Ishikawa (cell line): ENCODE data around the gene C1QTNF6.
A peak's percentile ranks its signal among the peaks of the same experiment; 100 is the strongest.

Experiments used
- CEBPB ChIP-seq: IDR thresholded peaks from 2 replicates; pipeline ENCODE4 v1.6.1; 2012
- CREB1 ChIP-seq: IDR thresholded peaks from 2 replicates; pipeline ENCODE4 v1.6.1; 2012; ENCODE audit warnings: low read depth
- EP300 ChIP-seq: IDR thresholded peaks from 2 replicates; pipeline ENCODE4 v1.6.1; 2012; ENCODE audit warnings: borderline replicate concordance
- RAD21 ChIP-seq: IDR thresholded peaks from 2 replicates; pipeline ENCODE4 v1.6.1; 2012; ENCODE audit warnings: low read depth
- REST ChIP-seq: IDR thresholded peaks from 2 replicates; pipeline ENCODE4 v1.6.1; 2012; ENCODE audit warnings: low read depth, mild to moderate bottlenecking
- TEAD4 ChIP-seq: IDR thresholded peaks from 2 replicates; pipeline ENCODE4 v1.6.1; 2012
- YY1 ChIP-seq: IDR thresholded peaks from 2 replicates; pipeline ENCODE4 v1.6.1; 2012; ENCODE audit warnings: low read depth
- TF ChIP-seq, protein P1 (sequence below): IDR thresholded peaks from 2 replicates; pipeline ENCODE4 v1.6.1; 2012
- TF ChIP-seq, protein P2 (sequence below): IDR thresholded peaks from 2 replicates; pipeline ENCODE4 v1.6.1; 2012

DNA sequence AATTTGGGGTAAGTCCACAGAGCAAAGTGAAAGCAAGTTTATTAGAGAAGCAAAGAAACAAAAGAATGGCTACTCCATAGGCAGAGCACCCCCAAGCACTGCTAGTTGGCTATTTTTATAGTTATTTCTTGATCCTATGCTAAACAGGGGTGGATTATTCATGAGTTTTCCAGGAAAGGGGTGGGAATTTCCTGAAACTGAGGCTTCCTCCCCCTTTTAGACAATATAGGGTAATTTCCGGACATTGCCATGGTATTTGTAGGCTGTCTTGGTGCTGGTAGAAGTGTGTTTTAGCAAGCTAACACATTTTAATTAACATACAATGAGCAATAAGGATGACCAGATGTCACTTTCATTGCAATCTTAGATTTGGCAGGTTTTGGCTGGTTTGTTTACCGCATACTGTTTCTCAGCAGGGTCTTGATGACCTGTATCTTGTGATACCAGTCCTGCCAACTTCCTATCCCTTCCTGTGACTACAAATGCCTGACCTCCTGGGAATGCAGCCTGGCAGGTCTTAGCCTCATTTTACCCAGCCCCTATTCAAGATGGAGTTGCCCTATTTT lies 937 bp upstream of the C1QTNF6 start:
- TF ChIP-seq CREB1: no peak
- TF ChIP-seq RAD21: no peak
- TF ChIP-seq CEBPB: no peak
- peak; percentile 95 for TF ChIP-seq TEAD4
- TF ChIP-seq EP300: peak; percentile 74; the same call in 1 of the 2 replicates
- TF ChIP-seq YY1: peak; percentile 81
- TF ChIP-seq, protein P1, sequence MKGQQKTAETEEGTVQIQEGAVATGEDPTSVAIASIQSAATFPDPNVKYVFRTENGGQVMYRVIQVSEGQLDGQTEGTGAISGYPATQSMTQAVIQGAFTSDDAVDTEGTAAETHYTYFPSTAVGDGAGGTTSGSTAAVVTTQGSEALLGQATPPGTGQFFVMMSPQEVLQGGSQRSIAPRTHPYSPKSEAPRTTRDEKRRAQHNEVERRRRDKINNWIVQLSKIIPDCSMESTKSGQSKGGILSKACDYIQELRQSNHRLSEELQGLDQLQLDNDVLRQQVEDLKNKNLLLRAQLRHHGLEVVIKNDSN: no peak
- TF ChIP-seq, protein P2, sequence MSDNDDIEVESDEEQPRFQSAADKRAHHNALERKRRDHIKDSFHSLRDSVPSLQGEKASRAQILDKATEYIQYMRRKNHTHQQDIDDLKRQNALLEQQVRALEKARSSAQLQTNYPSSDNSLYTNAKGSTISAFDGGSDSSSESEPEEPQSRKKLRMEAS: 0 out of 2 replicates have a peak, but pooled peaks have one; percentile 17
- TF ChIP-seq REST: no peak
